Right cardiac atrium (tissue), 5 donors: ENCODE data around the gene KCNIP4. TPM values are rescaled to one million over a fixed set of nuclear protein-coding genes. Genes with fewer than 3 reads are reported as not detected.
"Not testable (repeated sequence)": the region's sequence is repeated elsewhere in the genome, so short reads cannot be mapped to it uniquely, and the experiment has no call there.

Experiments
- ATAC-seq, 2 donors: fragments of 200-7000 bp; cut with Tn5 transposase; one replicate each; pipeline versions ENCODE4 v1.8.0 to v1.9.1; 2020; ENCODE audit warnings: moderate library complexity in 2 of 2, mild to moderate bottlenecking in 1 of 2
- DNase-seq, 3 donors: peaks; one replicate each; pipeline ENCODE4 v3.0.0-alpha.2; 2020
- H3K27ac ChIP-seq: one replicate; pipeline ENCODE4 v1.5.1; 2013; ENCODE audit warnings: mild to moderate bottlenecking, low read length, control low read depth, moderate library complexity
- H3K27me3 ChIP-seq: one replicate; pipeline ENCODE4 v1.6.1; 2013; ENCODE audit not compliant: control insufficient read depth, insufficient read depth
- H3K4me1 ChIP-seq: one replicate; pipeline ENCODE4 v1.6.1; 2013; ENCODE audit warnings: low read length; ENCODE audit not compliant: control insufficient read depth, insufficient read depth
- H3K4me3 ChIP-seq: one replicate; pipeline ENCODE4 v1.5.1; 2013; ENCODE audit warnings: low read length, control low read depth
- H3K9me3 ChIP-seq: one replicate; pipeline ENCODE4 v1.6.1; 2013; ENCODE audit warnings: low read length; ENCODE audit not compliant: control insufficient read depth
- WGBS: extraction: QIAGEN DNeasy Blood & Tissue Kit; methylation state at CpG from one replicate; pipeline ENCODE4 v1.1.7; 2013; 5-methylcytosine and 5-hydroxymethylcytosine counted together
- intact Hi-C, 4 donors: fragments of 100-400 bp; cut with DNase I; formaldehyde crosslinking; loops; one replicate each; pipeline versions ENCODE4 v1.11.0 to v1.14.0; 2022 to 2023
- long read RNA-seq, 4 donors: library from polyadenylated mRNA; unstranded; transcript quantifications; one replicate each; pipeline ENCODE4 v2.0.0, GENCODE V29; 2020 to 2021
- polyA plus RNA-seq: library from polyadenylated mRNA; stranded (reverse); fragments of 200-250 nt; gene quantifications from one replicate; pipeline ENCODE4 v1.2.3, GENCODE V29; 2013
- total RNA-seq, 4 donors: library from RNA; stranded (reverse); fragmentation: NEBNext Ultra II Directional; extraction: Animal tissue kit (Norgen Biotek cat#: 25700); gene quantifications; one replicate each; pipeline ENCODE4 v1.2.1, GENCODE V29; 2021
- donor health status: healthy with polysubstance abuse.
- donor health status: DM: no; HTN: yes; CAD: no.
- donor health status: DM: no; HTN: no; CAD: no.
- donor health status: DM: no; HTN: yes; CAD: no; lungs with severe emphysema.
- donor health status: DM: yes; HTN: yes; CAD: no.

KCNIP4 gene
- total RNA-seq (under 1 TPM in 2 of 4 donors, not detected in 2; 0.23 to 0.86 TPM), polyA plus RNA-seq (0.05 TPM)
- long read RNA-seq, donor 1, result 0 reads
- long read RNA-seq, donor 2, result 0 reads
- long read RNA-seq, donor 3, result 0 reads
- long read RNA-seq, donor 4, result 0 reads

DNA sequence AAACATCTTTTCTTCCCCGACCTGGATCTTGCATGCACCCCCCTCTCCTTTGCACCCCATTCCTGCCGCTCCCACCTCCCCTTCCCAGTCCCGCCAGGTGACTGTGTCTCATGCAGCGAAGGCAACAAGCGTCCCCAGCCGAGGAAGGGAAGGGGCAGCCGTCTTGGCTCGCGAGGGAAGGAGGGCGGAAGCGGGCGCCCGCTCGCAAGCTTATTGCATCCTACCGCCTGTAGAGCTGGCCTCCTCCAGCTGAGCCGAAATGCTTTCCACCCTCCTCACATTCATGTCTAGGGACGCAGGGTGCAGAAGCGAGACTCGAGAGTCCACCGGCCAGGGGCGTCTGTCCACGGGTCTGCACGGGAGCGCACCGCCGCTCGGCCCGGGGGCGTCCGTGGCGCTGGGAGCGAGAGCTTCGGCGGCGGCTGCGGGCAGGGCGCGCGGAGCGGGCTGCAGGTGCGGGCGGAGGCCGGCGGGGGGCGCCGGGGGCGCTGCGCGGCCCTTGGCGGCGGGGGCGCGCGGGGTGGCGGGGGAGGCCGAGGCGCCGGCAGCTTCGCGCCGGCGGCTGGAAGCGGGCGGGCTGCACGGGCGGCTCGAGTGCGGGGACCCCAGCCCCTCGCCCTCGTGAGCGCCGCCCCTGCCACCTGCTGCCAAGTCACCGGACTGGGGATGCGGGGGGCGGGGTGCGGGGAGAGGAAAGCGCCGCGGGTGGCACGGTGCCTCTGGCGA, at the start of gene KCNIP4:
KCNIP4 (minus strand) TSS at position 426 of the 726 bp plus-strand sequence.
- intact Hi-C loops, result no loop called here
- DNase-seq, result peak in 1 of 3 donors; percentile 41

GRCh38 chr4:21996618-21997017, 48.0 kb upstream of the KCNIP4 start:
- WGBS, result 94% methylated on average over 9 of the region's 9 CpGs
- H3K4me1 ChIP-seq, intact Hi-C loops: not testable (repeated sequence)

More for the DNA sequence above, at the start of gene KCNIP4:
- H3K4me3 ChIP-seq, result peak within 1 kb of the TSS; percentile 45
- H3K27me3 ChIP-seq, result peaks cover 4% of the 10 kb centered on the region
- no peaks in the 10 kb centered on the region for H3K4me1 ChIP-seq
- no peak for ATAC-seq
- no peaks in the 10 kb centered on the region for H3K9me3 ChIP-seq
- 2% methylated on average over 81 of the region's 81 CpGs for WGBS
- no peak within 1 kb of the TSS for H3K27ac ChIP-seq

GRCh38 chr4:21992330-21992729, 43.8 kb upstream of the KCNIP4 start:
- H3K27me3 ChIP-seq, result no peaks in the 10 kb centered on the region
- 61% methylated on average over 1 of the region's 1 CpG for WGBS
- no peak overlapping the region for H3K27ac ChIP-seq
- no peaks in the 10 kb centered on the region for H3K9me3 ChIP-seq
- DNase-seq, result no peak
- H3K4me1 ChIP-seq, result no peaks in the 10 kb centered on the region
- no peak overlapping the region for H3K4me3 ChIP-seq
- no peak for ATAC-seq
- intact Hi-C loops, result no loop called here

More at GRCh38 chr4:21996618-21997017, 48.0 kb upstream of the KCNIP4 start:
- DNase-seq, H3K27ac ChIP-seq, H3K4me3 ChIP-seq, H3K27me3 ChIP-seq, H3K9me3 ChIP-seq, ATAC-seq: not testable (repeated sequence)

DNA sequence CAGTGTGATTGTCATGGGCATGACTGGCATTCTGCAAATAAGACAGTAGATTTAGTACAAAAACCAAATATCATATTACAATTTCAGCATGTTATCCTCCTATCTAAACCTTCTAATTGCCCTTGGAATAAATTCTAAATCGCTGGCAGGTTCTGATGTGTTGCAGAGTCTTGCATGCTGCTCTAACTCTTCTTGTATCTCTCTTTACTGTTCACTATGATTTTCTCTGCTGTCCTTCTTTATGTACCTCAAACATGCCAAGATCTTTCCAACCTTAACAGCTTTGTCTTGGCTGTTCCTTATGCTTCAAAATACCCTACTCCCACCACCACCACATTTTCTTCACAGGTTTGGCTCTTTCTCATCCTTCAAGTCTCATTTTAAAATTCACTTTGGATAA, 43.0 kb upstream of the KCNIP4 start:
- no peak overlapping the region for H3K27ac ChIP-seq
- H3K9me3 ChIP-seq, result no peaks in the 10 kb centered on the region
- H3K4me3 ChIP-seq, result no peak overlapping the region
- DNase-seq, result no peak
- ATAC-seq, result no peak
- no peaks in the 10 kb centered on the region for H3K4me1 ChIP-seq
- intact Hi-C loops, result no loop called here
- WGBS, result 77% methylated on average over 1 of the region's 1 CpG
- H3K27me3 ChIP-seq, result no peaks in the 10 kb centered on the region

DNA sequence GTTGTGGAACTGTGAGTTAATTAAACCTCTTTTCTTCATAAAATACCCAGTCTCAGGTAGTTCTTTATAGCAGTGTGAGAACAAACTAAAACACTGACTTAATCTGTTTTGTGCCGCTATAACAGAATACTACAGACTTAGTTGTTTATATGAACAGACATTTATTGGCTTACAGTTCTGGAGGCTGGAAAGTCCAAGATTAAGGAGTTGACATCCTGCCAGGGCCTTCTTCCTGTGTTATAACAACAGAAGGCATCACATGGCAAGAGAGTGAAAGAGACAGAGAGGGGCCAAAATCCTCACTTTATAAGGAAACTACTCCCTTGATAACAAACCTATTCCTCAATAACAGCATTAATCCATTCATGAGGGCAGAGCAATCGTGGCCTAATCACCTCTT, 42.5 kb upstream of the KCNIP4 start:
- no peaks in the 10 kb centered on the region for H3K27me3 ChIP-seq
- DNase-seq (no peak), ATAC-seq (no peak)
- intact Hi-C loops, result no loop called here
- no peaks in the 10 kb centered on the region for H3K9me3 ChIP-seq
- H3K4me3 ChIP-seq, result no peak overlapping the region
- no peak overlapping the region for H3K27ac ChIP-seq
- no peaks in the 10 kb centered on the region for H3K4me1 ChIP-seq
- 35% methylated on average over 2 of the region's 2 CpGs for WGBS

DNA sequence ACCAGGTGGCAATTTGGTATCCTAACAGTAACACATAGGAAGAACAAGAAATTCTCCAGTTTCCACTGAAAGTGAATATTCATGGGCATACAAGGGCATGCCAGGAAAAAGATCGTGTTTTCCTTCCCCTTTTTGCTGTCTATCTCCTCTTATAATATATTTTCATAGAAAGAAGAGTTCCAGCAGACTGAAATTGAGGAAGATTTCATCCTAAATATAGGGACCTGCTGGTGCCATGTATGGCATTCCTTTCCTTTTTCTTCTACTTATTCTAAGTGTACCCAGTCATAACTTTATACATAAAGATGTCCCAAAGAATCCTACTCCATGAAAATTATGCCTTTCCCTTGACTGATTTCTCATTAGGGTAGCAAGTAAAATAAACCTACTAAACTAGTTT, 40.8 kb upstream of the KCNIP4 start:
- 35% methylated on average over 1 of the region's 1 CpG for WGBS
- Histone ChIP-seq H3K4me1 (no peaks in the 10 kb centered on the region), H3K27me3 (no peaks in the 10 kb centered on the region), H3K27ac (no peak overlapping the region), H3K9me3 (no peaks in the 10 kb centered on the region), H3K4me3 (no peak overlapping the region)
- intact Hi-C loops, result no loop called here
- no peak for DNase-seq
- no peak for ATAC-seq

DNA sequence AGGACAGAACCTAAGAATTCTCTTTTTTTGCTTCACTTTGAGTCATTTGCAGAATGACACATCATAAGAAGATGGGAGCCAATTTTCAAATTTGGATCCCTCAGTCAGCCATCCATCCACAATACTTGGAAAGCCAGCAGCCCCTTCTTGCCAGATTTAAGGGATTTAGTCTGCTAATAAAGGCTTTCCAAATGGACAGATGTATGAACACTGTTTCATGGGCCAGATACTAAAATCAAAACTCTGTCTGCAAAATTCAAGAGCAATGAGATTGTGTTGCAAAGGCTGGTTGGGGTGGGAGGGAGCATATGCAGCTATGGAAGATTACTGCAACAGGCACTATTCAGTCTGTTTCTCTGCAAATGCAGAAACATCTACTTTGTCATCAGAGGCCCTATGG, 37.7 kb upstream of the KCNIP4 start:
- H3K4me1 ChIP-seq, result no peaks in the 10 kb centered on the region
- no peak overlapping the region for H3K27ac ChIP-seq
- no peak overlapping the region for H3K4me3 ChIP-seq
- ATAC-seq (no peak), DNase-seq (no peak)
- no peaks in the 10 kb centered on the region for H3K9me3 ChIP-seq
- no peaks in the 10 kb centered on the region for H3K27me3 ChIP-seq
- intact Hi-C loops, result no loop called here

DNA sequence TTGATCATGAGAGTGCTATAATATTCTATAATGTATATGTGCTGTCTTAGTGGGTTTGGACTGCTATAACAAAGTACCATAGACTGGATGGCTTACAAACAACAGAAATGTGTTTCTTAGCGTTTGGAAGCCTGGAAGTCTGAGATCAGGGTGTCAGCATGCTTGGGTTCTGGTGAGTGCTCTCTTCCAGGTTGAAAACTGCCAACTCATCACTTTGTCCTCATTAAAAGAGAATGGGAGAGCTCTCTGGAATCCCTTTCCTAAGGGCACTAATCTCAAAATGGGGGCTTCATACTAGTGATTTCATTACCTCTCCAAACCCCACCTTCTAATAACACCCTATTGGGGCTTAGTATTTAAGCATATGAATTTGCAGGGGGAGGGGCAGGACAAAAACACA, 33.5 kb upstream of the KCNIP4 start:
- no peak overlapping the region for H3K27ac ChIP-seq
- 52% methylated on average over 1 of the region's 1 CpG for WGBS
- H3K9me3 ChIP-seq, result no peaks in the 10 kb centered on the region
- H3K27me3 ChIP-seq, result no peaks in the 10 kb centered on the region
- DNase-seq, result no peak
- no peak overlapping the region for H3K4me3 ChIP-seq
- no peaks in the 10 kb centered on the region for H3K4me1 ChIP-seq
- ATAC-seq, result no peak
- intact Hi-C loops, result no loop called here

DNA sequence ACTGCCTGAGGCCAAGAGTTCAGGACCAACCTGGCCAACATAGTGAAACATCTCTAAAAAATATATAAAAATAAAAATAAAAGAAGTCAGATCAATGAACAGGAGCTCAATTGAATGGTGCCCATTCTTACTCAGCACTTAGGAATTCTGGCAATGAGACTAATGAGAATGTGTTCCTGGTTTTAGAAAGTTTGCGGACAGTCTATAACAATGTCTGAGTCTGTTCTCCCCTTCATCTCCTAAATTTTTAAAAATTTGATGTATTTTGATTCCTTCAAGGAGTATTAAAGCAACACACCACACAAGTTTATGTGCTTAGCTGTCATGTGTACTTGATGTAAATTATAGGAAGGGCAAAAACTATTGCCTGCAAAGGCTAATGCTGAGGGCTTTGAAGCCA, 30.6 kb upstream of the KCNIP4 start:
- no peaks in the 10 kb centered on the region for H3K9me3 ChIP-seq
- ATAC-seq (no peak), DNase-seq (no peak)
- H3K4me1 ChIP-seq, result no peaks in the 10 kb centered on the region
- 87% methylated on average over 1 of the region's 1 CpG for WGBS
- intact Hi-C loops, result no loop called here
- no peak overlapping the region for H3K27ac ChIP-seq
- no peak overlapping the region for H3K4me3 ChIP-seq
- H3K27me3 ChIP-seq, result no peaks in the 10 kb centered on the region

DNA sequence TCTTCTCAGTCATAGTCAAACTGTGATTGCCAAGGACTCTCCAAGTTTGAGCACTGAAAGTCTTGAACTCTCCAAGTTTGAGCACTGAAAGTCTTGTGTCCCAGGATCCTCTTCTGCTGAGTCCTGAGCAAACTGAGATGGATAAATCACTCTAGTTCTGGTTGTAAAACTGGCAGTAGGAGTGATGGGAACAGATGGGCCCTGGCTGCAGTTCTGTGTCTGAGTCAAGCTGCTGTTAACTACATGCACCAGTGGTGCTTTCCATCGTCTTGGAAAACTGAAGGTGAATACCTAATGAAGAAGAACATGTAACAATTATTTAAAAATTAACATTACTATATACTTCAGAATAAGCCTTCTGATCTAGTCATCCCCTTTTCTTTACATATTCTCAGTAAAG, 27.6 kb upstream of the KCNIP4 start:
- WGBS, result 62% methylated on average over 1 of the region's 1 CpG
- no peaks in the 10 kb centered on the region for H3K27me3 ChIP-seq
- no peaks in the 10 kb centered on the region for H3K4me1 ChIP-seq
- no peak overlapping the region for H3K27ac ChIP-seq
- ATAC-seq, result no peak
- no peaks in the 10 kb centered on the region for H3K9me3 ChIP-seq
- intact Hi-C loops, result no loop called here
- no peak overlapping the region for H3K4me3 ChIP-seq
- no peak for DNase-seq

DNA sequence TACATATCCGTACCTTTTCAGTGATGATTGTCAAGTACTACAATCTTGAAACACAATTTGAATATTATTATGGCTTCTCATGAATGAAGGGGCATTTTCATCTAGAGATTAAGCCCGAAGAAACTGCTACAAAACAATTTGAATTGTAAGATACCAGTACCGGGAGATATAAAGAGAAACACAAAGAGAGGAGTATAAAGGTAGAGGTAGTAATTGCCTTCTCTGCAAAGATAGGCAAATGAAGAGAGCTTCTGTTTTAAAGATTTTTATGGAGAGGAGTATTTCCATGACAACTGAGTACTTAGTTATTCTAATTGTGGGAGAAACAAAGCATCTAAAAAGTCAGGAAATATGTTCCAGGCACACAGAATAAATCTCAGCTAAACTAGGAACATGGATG, 25.3 kb upstream of the KCNIP4 start:
- Histone ChIP-seq H3K4me1 (no peaks in the 10 kb centered on the region), H3K27ac (no peak overlapping the region), H3K4me3 (no peak overlapping the region), H3K27me3 (no peaks in the 10 kb centered on the region), H3K9me3 (no peaks in the 10 kb centered on the region)
- 61% methylated on average over 3 of the region's 3 CpGs for WGBS
- ATAC-seq (no peak), DNase-seq (no peak)
- intact Hi-C loops, result no loop called here
